ENCODE data around the gene COL15A1.
"Not testable (repeated sequence)": the region's sequence is repeated elsewhere in the genome, so short reads cannot be mapped to it uniquely, and the experiment has no call there.

Gene COL15A1

DNA sequence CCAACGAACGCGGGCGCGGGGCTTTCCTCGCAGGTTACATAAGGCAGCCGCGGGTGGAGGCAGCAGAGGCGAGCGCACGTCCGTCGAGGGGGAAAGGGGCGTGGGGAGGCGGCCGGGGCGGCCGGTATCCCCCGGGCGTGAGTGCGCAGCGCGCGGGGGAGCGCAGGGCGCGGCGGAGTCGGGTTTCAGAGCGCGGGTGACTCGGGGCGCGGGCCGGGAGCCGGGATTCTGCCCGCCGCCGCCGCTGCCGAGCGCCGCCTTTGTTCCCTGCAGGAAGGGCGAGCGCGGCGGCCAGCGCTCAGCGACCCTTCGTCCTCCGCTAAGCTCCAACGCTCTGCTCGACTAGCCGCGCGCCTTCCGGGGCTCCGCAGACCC, at the start of gene COL15A1:
Gene COL15A1, plus strand, starts transcription at position 226 of the 375 bp plus-strand sequence. CDS start 155 bp downstream, outside the sequence.
- DNase-seq = no peak

DNA sequence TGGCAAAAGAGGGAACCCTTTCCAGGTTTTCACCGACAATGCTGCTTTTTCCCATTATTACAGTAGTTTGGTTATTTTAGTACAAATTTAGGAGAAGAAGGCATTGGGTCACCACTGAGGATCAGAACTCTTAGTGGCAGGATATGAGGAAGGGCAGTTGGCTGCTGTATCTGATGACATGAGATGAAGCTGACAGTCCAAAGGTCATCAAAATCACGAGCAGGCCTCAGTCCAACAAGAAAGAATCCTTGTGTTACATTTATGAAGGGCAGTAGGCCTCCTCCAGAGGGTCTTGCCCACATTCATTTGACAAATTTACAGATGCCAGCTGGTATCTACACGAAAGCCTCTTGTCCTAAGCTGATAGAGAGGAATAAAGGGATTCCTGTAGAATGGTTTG, 49.5 kb upstream of the COL15A1 start:
- DNase-seq = no peak

DNA sequence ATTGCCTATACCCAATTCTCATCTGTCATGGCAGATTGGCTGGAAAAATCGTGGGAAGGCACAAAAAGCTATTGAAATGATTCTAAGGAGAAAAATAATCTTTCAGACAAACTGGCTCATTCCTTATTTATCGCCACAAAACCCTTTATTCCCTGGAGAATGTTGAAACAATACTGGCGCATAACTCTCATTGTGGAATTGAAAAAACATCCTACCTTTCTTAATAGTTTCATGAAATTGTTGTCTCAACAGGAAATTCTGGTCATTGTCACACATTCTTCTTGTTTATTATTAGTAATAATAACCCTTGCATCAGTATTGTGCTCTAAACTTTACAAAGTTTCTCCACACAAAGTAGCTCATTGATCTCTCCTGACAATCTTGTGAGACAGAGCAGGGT, 48.9 kb upstream of the COL15A1 start:
- DNase-seq = no peak

DNA sequence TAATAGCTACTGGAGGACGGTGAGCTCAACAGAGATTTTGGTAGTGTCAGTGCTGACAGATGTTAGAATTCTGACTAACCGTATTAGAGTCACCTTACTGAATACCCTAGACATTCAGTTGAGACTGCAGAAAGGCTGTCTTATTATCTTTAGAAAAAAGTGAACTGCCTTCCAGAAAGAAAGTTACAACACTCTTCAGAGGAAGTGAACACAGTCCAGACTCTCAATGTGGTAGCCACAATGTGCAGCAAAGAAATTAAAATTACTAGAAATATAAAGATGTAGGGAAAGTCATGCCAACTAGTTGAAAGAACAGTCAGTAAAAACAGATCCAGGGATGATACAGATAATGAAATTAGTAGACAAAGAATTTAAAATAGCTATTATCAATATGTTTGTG, 47.1 kb upstream of the COL15A1 start:
- no peak for DNase-seq

DNA sequence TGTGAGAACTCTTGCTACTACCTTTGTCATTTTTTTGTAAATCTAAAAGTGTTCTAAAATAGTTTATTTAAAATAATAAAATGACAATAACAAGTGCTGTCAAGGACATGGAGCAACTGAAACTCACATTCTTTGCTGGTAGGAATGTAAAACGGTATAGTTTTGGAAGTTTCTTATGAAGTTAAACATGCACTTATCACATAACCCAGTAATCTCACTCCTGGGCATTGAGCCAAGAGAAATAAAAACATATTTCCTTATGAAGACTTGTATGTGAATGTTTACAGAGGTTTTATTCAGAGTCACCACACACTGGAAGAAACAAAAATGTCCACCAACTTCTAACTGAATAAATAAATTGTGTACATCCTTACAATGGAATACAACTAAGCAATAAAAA, 46.0 kb upstream of the COL15A1 start:
- no peak for DNase-seq

DNA sequence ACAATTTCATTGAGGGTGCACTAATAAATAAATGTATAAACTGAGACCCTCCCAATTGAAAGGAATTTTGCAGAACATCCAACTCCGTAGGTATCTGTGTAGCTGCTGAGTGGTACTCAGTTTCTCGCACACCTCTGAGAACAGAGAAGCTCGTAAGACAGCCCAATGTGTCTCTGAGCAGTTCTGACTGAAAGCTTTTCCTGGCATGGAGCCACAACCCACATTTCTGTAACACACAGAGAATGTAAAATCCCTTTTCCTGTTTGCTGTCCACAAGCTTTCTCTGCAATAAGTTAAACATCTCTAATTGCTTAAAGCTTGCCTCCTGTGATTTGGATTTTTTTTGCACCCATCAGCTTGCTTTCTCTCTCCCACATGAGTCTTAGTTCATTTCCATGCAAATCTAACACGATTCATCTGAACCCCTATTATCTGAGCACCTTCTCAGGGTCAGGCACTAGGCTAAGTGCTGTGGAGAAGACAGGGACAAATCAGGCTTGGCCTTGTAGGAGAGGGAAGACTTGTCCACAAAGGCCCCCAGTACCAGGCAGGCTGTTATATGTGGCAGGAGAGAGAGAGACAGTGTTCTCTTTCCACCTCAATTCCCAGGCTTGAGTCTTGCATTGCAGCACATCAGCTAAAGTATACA, 44.2 kb upstream of the COL15A1 start:
- DNase-seq = peak in 5 of 58 donors; percentile 7 to 24 (median 12)

DNA sequence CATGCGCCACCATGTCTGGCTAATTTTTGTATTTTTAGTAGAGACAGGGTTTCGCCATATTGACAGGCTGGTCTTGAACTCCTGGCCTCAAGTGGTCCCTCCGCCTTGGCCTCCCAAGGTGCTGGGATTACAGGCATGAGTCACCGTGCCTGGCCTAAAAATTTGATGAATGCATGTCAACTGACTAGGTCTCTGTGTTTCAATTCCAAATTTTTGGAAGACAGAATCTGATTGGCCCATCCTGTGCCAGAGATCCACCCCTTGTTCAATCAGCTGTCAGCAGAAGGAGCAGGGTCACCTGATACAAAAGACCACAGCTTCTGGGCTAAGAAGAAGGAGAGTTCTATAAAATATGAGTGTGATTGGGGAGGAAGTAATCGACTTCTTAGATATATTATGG, 43.5 kb upstream of the COL15A1 start:
- DNase-seq = no peak

DNA sequence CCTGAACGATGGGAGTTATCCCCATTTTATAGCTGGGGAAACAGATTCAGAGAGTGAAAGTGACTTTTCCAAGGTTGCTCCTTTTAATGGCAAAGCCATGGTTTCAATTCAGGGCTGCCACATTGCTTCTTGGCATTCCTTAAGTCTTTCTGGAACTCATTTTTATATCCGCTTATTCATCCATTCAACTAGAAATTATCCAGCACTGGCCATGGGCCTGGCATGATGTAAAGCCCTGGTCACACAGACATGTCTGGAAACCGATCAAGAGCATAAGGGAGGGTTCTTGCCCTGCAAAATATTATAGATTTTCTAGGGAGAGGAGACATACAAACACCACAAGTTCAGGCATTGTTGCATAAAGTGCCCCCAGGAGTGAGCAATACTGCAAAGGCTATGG, 43.0 kb upstream of the COL15A1 start:
- no peak for DNase-seq

DNA sequence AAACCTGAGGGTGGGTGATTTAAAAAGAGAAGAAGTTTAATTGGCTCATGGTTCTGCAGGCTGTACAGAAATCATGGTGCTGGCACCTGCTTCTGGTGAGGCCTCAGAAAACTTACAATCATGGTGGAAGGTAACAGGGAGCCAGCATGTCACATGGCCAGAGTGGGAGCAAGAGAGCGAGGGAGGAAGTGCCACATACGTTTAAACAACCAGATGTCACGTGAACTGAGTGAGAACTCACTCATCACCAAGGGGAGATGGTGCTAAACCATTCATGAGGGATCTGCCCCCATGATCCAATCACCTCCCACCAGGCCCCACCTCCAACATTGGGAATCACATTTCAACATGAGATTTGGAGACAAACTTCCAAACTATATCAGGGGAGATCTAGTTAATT, 41.9 kb upstream of the COL15A1 start:
- not testable (repeated sequence) for DNase-seq

DNA sequence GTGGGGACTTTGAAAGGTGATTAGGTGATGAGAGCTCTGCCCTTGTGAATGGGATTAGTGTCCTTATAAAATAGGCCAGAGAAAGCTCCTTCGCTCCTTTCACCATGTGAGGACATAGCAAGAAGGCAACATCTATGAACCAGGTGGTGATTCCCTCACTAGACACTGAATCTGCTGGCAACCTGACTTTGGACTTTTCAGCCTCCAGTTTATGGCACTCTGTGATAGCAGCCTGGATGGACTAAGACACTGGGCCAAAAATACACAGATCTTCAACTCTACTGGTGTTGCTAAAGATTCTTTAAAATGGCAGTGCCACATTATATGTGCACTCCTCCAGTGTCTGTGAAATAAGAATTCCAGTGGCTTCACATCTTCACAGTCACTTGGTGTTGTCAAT, 41.2 kb upstream of the COL15A1 start:
- DNase-seq = no peak

DNA sequence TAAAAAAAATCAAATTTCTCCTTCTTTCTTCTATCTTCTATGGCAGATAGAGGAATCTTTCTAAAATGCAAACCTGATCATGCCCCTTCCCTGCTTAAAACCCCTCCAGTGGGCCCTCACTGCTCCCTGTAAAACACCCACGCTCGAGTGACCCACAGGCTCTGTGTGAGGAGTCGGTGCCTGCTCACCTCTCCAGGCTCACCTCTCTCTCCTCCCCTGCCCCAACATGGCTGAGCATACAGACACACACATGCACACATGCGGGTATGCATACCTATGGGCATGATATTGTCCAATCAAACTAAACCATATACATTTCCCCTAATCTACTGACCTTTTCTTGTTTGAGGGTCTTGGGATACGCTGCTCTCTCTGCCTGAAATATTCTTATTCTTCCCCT, 40.8 kb upstream of the COL15A1 start:
- DNase-seq = no peak

DNA sequence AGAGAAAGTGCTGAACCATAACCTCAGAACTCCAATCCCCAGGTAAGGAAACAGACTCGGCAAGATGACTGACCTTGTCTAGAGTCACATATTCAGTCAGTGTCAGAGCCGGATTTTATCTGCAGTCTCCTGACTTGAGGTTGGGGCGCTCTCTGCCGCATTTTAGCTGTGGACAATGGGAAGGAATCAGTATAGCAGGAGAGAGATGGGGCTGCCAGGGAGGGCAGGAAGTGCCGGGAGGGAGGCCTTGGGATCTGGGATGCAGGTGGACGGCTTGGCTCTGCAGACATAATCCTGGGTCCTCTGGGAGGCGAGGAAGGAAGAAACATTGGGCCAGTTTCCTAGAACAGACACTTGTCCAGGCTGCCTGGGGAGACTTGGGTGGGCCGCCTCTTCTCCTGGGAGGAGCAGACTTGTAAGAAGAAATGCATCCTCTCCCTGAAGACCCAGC, 39.7 kb upstream of the COL15A1 start:
- no peak for DNase-seq

DNA sequence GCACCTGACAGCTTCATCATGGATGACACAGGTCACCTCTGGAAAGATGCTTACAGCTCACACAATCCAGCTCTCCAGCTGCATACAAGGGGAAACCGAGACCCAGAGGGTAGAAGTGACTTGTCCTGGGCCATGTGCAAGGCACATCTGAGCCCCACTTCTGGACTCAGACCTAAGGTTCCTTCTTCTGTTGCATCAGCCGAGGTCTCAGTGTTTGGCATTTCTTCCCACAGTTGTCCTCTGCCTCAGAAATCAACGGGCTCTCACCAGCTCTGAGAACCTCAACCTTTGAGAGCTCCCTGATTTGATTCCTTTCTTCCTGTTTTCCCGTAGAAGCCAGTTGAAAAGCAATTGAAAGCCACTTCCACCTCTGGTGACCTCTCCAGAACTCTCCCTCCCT, 38.7 kb upstream of the COL15A1 start:
- no peak for DNase-seq

DNA sequence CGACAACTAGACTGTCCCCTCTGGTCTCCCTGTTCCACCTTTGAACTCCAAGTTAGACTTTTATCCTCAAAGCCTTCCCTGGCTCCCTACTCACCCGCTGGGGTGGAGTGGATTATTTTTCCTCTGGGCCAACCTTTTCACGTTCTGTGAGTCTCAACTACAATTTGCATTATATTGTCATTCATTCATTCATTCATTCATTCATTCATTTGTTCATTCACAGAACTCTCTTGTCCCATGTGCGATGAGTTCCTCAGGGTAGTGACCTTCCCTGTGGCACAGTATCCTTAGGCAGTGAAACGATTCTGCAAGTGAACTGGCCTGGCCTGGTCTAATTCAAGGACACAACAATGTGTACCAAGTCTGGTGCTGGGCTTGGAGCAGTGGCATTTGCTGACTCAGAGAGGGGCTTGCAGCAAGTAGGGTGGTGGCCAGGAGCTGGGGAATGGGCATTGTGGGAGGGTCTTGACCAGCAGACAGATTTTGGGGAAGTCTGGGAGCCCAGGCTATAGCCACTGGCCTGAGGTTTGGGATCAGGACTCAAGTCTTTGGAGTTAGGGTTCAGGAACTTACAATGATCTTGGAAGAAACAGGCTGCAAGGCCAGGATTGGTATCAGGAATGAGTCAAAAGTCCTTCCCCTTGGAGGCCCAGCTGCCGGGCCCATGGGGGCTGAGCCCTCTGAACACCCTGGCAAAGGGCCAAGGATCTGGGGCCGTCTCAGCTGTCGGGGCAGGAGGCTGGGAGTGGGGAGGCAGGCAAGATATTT, 37.2 kb upstream of the COL15A1 start:
- no peak for DNase-seq

DNA sequence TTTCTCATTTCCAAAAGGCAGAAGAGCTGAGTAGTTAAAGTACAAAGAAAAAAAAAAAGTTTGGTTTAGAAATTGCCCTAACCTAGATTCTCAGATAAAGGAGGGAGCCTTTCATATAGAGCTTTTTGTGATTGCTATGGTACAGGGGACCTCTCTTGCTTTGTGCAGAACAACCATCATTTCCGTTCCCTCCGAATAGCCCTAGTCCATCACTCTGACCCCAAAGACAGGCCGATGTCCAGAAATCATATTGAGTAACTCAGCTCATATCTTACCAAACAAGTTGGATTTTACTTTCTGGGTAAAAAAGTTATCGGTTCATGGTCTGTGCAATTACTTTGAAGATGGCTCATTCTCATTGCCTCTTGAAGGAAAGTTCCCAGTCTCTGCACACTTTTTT, 36.7 kb upstream of the COL15A1 start:
- no peak for DNase-seq

DNA sequence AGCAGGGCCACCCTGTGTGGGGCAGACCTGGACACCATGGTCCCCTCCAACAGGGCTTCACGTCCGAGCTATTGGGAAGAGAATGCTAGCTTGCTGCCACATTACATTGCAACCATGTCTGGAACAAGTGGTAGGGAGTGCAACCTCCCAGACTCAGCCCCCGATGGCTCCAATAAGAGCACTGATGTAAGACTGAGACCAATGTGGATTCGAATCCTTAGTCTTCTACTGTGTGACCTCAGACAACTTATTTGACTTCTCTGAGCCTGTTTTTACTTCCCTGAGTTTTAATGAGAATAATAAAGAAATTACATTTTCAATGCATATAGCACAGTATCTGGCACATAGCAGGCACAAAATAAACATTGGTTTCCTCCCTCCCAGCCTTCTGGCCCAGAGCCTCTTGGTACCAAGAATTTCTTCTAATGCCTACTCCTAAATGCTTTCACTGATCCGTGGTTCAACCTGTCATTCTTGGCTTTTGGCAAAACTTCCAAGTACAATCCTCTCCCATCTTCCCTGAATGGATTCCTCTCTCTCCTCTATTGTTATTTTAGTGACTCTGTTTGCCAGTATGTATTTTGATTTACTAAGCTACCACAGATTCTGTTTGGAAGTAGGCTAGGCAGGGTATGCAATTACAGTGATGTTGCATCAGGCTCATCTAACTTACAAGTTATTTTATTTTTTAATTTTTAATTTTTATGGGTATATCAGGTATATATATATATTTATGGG, 34.6 kb upstream of the COL15A1 start:
- no peak for DNase-seq

DNA sequence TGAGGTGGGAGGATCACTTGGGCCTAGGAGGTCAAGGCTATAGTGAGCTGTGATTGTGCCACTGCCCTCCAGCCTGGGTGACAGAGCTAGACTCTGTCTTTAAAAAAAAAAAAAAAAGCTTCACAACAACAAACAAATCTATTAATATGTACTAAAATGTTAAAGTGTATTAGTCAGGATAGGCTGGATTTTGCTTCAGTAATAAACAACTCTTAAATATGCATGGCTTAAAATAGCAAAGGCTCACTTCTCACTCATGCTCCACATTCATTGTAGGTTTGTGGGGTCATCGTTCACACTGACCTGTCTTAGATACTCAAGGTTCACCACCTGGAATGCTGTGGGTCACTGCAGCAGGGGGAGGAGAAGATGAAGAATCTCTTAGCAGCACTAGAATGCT, 33.8 kb upstream of the COL15A1 start:
- no peak for DNase-seq

DNA sequence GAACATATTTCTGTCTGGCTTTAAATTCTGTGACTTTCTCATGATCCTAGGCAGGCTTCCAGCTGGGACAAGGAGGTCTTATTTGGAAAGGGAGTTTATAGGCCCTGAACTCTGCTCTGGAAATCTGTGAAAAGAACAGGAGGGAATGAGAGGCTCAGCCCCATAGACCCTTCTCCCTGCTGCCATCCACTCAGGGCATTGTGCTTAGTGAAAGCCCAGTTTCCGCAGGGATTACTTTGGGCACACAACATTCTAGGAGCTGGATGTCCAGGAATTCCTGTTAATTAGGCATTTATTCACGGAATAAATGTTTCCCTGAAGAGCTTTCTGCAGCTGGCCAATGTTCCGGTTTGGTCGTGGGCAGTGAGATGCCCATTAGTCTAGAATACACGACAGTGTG, 32.7 kb upstream of the COL15A1 start:
- no peak for DNase-seq

DNA sequence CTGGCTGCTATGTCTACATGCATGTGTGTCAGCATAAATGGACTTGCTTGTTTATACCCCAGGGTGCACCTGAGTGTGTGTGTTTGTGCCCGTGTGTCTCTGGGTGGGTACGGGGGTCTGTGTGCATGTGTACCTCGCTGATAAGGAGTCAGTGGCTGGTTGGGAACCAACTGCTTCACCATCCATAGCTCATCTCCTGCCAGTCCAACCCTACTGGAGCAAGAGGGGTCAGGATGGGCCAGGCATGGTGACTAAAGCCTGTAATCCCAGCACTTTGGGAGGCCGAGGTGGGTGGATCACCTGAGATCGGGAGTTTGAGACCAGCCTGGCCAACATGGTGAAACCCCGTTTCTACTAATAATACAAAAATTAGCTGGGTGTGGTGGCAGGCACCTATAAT, 32.0 kb upstream of the COL15A1 start:
- not testable (repeated sequence) for DNase-seq

DNA sequence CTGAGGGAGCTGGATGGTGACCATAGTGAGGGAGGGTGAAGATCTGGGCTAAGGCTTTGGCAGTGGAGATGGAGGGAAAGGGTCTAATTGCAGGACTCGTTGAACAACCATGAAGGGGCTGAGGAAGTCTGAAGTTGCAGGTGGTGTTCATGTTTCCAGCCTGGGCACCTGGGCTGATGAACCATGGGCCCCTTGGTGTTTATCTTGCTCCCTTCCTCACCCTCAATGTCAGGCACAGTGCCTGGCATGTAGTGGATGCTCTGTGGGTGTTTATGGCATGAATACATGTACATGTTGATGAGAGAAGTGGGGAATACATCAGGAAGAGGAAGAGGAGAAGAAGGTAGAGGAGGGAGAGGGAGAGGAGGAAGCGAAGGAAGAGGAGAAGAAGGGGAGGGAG, 31.3 kb upstream of the COL15A1 start:
- no peak for DNase-seq

DNA sequence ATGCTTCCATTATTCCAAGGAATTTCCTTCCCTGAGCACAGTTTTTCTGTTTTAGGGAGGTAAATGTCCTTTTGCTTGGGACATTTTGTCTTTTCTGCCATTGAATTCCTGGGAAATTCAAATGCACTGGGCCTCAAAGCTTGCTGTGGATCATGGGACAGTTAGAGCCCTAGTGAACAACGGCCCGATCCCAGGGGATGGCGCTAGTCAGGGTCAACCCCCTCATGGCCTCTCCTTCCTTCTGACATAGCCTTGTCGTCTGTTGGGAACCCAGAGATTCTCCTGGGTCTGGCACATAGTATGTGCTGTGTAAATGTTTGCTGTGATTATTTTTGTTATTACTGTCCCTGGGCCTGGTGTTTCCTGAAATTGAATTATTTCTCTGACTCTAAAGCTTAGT, 30.7 kb upstream of the COL15A1 start:
- no peak for DNase-seq

DNA sequence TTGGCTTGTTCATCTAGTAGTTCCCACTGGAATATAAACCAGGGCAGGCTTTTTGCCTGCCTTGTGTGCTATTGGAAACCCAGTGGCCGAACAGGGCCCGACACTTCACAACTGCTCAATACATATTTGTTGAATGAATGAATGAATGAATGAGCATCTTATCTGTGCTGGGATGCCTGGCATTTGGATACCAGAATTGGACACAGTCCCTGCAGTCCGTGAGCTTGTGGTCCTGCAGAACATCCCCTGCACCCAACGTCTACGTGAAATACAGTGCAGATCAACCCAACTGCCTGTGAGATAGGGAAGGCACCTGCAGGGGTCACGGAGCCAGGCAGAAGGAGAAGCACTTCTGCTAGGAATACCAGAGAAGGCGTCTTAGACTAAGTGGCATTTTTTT, 30.0 kb upstream of the COL15A1 start:
- no peak for DNase-seq

DNA sequence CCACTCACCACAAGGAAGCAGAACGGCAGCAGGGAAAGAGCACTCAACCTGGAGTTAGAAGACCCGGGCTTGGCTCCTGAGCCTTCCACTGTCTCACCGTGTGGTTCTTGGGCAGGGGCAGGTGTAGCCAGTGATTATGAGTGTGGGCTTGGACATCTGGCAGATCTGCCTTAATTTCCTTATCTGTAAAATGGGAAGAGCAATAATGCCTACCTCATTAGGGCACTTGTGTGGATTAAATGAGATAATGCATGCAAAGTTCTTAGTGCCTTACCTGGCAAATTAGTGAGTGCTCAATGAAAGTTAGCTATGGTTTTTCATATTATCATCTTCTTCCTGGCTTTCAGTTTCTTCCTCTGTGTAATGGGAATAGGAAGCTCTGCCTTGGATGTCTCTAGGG, 28.1 kb upstream of the COL15A1 start:
- DNase-seq = no peak
